Cortex of kidney (tissue), 1 donor: ENCODE measurements around the gene GGN.
"Not testable (repeated sequence)": the region's sequence is repeated elsewhere in the genome, so short reads cannot be mapped to it uniquely, and the experiment has no call there.

Experiments
- DNase-seq: peaks from one replicate; lab custom pipeline; 2025; lab: John Stamatoyannopoulos, UW

The GGN gene

DNA sequence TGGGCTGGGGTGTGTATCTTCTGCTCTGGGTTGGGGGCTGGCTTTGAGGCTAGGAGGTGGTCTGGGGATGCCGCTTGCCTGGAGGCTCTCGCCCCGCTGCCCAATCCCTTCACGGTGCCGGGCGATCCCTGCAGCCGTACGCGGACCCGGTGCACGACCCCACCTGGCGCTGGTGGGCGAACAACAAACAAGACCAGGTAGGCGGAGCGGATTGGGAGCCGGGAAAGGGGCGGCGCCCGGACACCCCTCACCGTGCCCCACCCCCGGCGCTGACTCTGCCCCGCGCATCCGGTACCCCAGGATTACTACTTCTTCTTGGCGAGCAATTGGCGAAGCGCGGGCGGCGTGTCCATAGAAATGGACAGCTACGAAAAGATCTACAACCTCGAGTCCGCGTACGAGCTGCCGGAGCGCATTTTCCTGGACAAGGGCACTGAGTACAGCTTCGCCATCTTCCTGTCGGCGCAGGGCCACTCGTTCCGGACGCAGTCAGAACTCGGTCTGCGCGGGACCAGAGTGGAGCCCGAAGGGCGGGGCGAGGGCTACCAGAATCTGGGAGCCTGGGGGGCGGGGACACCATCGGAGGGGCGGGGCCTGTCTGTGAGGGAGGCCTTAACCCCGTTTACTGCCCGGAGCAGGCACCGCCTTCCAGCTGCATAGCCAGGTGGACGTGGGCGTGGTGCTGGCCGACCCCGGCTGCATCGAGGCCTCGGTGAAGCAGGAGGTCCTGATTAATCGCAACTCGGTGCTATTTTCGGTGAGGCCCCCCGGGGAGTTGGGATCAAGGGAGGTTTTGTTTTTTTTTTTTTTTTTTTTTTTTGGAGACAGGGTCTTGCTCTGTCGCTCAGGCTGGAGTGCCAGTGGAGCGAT is 25.5 kb downstream of the GGN start:
- no peak for DNase-seq

GRCh38 chr19:38361633-38362075 is 26.2 kb downstream of the GGN start:
- no peak for DNase-seq

GRCh38 chr19:38360839-38361631 is 26.8 kb downstream of the GGN start:
- no peak for DNase-seq

DNA sequence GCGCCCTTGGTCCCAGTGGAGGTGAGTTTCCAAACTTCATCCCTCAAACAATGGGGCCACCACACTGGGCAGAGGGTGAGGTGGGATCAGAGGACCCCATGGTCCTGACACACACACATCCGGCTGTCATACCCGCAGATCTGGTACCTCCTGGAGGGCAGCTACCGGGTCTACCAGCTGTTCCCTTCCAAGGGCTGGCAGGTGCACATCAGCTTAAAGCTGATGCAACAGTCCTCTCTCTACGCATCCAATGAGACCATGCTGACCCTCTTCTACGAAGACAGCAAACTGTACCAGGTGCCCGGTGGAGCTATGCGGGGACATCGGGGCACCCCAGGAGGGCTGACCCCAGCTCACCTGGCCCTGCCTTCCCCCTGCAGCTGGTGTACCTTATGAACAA is 27.5 kb downstream of the GGN start:
- no peak for DNase-seq

- DNase-seq: no peak
These were observed 28.4 kb downstream of the GGN start for GRCh38 chr19:38359242-38360021.

- DNase-seq: no peak
These were observed 29.8 kb downstream of the GGN start for GRCh38 chr19:38358071-38358470.

- DNase-seq: no peak
These were observed 31.8 kb downstream of the GGN start for GRCh38 chr19:38355728-38356725.

DNA sequence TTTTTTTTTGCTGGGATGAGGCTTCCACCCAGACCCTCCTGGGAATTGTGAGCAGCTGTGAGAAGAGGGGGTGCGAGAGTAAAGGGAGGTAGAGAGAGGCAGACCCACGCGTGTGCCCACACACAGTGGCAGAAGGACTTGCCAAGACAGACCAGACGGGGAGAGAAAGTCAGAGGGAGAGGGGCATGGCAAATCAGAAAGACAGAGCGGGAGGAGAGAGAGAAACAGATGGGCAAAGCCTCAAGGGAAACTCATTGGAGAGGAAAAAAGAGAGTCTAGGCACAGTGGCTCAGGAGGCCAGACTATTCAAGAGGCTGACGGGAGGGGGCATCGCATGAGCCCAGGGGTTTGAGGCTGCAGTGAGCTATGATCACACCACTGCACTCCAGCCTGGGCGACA is 35.2 kb downstream of the GGN start:
- DNase-seq: no peak

DNA sequence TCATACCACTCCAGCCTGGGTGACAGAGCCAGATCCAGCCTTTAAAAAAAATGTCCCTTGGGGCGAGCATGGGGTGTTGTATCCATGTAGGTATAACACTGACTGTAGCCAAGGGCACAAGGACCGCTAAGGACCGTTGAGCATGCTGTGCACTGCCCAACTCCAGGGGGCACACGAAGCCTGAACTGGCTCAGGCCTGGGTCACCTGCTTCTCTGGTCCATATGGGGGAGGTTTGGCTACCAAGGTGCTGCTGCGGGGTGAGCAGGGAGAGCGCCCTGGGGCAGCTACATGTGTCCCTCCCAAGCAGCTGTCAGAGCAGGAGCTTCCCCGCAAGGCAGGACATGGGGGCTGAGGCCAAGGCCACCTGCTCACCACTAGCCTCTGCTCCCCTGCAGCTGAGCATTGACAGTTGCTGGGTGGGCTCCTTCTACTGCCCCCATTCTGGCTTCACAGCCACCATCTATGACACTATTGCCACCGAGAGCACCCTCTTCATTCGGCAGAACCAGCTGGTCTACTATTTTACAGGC is 35.9 kb downstream of the GGN start:
- DNase-seq: no peak

- DNase-seq: no peak
These were observed 37.0 kb downstream of the GGN start for GRCh38 chr19:38350883-38351282.

GRCh38 chr19:38346837-38347236 is 41.0 kb downstream of the GGN start:
- no peak for DNase-seq

GRCh38 chr19:38340927-38341326 is 46.9 kb downstream of the GGN start:
- no peak for DNase-seq

DNA sequence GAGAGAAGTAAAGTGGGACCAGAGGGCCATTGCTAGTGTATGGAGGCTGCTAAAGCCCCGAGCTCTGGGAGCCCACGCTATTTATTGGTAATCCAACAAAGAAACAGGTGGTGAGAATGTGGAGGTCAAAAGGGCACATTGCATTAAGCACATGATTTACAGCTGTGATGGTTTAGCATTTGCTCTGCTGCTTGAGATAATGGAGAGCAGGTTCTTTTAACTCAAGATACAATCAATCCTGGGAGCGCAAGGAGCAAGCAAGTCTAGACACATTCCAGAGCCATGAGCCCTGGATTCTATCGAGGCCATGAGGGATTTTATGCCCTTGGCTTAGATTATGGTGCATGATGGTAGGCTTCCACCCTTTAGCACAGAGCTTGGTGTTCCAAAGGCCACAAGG is 48.8 kb downstream of the GGN start:
- not testable (repeated sequence) for DNase-seq

DNA sequence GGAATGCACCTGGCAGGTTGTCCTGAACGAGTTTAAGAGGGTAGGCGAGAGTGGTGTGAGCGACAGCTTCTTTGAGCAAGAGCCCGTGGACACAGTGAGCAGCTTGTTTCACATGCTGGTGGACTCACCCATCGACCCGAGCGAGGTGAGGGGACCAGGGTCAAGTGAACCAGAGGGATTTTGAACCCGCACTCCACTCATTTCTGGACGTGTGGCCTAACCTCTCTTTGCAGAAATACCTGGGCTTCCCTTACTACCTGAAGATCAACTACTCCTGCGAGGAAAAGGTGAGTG is 50.5 kb downstream of the GGN start:
- no peak for DNase-seq

DNA sequence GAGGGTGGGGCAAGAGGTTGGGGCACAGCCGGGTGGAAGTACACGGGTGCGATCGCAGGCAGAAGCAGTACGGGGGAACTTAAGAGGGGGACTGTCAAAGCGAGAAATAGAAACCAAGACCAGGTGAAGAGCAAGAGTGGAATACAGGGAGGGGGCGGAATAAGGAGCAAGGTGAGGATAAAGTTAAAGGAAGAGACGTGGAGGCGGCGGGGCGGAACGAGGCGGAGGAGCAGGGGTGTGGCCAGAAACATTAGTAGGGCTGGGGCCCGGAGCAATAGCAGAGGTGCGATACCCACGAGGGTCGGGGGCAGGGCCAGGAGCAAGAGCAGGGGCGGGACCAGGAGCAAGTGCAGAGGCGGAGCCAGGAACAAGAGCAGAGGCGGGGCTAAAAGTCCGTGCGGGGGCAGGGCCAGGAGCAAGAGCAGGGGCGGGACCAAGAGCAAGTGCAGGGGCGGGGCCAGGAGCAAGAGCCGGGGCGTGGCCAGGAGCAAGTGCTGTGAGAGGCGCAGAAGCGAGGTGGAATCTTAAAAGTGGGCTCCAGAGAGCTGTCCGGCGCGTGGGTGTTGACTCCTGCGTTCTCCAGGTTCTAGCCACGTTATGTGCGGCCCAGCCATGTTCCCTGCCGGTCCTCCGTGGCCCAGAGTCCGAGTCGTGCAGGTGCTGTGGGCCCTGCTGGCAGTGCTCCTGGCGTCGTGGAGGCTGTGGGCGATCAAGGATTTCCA is 51.0 kb downstream of the GGN start:
- no peak for DNase-seq

GRCh38 chr19:38335949-38336637 is 51.7 kb downstream of the GGN start:
- DNase-seq: no peak
